ENCODE data around the gene FDXACB1.
"Not testable (repeated sequence)": the region's sequence is repeated elsewhere in the genome, so short reads cannot be mapped to it uniquely, and the experiment has no call there.

The FDXACB1 gene

GRCh38 chr11:111906680-111907079, 27.7 kb upstream of the FDXACB1 start:
- Histone ChIP-seq H3K27me3 (replicated peaks; ENCODE audit: control insufficient read depth, insufficient read depth, low read length) (no peaks in the 10 kb centered on the region), H3K4me3 (ENCODE audit: low read length) (no peak overlapping the region), H3K9ac (ENCODE audit: low read length) (no peak overlapping the region), H3K4me1 (ENCODE audit: control insufficient read depth, insufficient read depth, low read length) (peaks cover 43% of the 10 kb centered on the region), H3K36me3 (ENCODE audit: control insufficient read depth, insufficient read depth, low read length, severe bottlenecking) (peaks cover 21% of the 10 kb centered on the region), H3K9me3 (ENCODE audit: control insufficient read depth, low read length) (no peaks in the 10 kb centered on the region)
- peak; percentile 8 for DNase-seq (ENCODE audit: low read depth)

- no peaks in the 10 kb centered on the region for H3K27me3 ChIP-seq (replicated peaks; ENCODE audit: control insufficient read depth, insufficient read depth, low read length)
- no peak overlapping the region for H3K4me3 ChIP-seq (ENCODE audit: low read length)
- H3K9ac ChIP-seq (ENCODE audit: low read length) = no peak overlapping the region
- peak; percentile 67 for DNase-seq (ENCODE audit: low read depth)
- H3K4me1 ChIP-seq (ENCODE audit: control insufficient read depth, insufficient read depth, low read length) = peaks cover 31% of the 10 kb centered on the region
- peaks cover 20% of the 10 kb centered on the region for H3K36me3 ChIP-seq (ENCODE audit: control insufficient read depth, insufficient read depth, low read length, severe bottlenecking)
- H3K9me3 ChIP-seq (ENCODE audit: control insufficient read depth, low read length) = no peaks in the 10 kb centered on the region
Measured at GRCh38 chr11:111905411-111905810, 26.4 kb upstream of the FDXACB1 start.

- Histone ChIP-seq H3K4me1 (ENCODE audit: control insufficient read depth, insufficient read depth, low read length) (no peaks in the 10 kb centered on the region), H3K9ac (ENCODE audit: low read length) (no peak overlapping the region), H3K36me3 (ENCODE audit: control insufficient read depth, insufficient read depth, low read length, severe bottlenecking) (no peaks in the 10 kb centered on the region), H3K27me3 (replicated peaks; ENCODE audit: control insufficient read depth, insufficient read depth, low read length) (no peaks in the 10 kb centered on the region), H3K9me3 (ENCODE audit: control insufficient read depth, low read length) (no peaks in the 10 kb centered on the region), H3K4me3 (ENCODE audit: low read length) (no peak overlapping the region)
- no peak for DNase-seq (ENCODE audit: low read depth)
Measured at GRCh38 chr11:111886844-111887243, 7.9 kb upstream of the FDXACB1 start.

- Histone ChIP-seq H3K4me1 (ENCODE audit: control insufficient read depth, insufficient read depth, low read length) (no peaks in the 10 kb centered on the region), H3K36me3 (ENCODE audit: control insufficient read depth, insufficient read depth, low read length, severe bottlenecking) (no peaks in the 10 kb centered on the region), H3K27me3 (replicated peaks; ENCODE audit: control insufficient read depth, insufficient read depth, low read length) (no peaks in the 10 kb centered on the region), H3K9ac (ENCODE audit: low read length) (no peak overlapping the region), H3K9me3 (ENCODE audit: control insufficient read depth, low read length) (no peaks in the 10 kb centered on the region), H3K4me3 (ENCODE audit: low read length) (no peak overlapping the region)
- DNase-seq (ENCODE audit: low read depth) = no peak
Measured at GRCh38 chr11:111886032-111886431, 7.1 kb upstream of the FDXACB1 start.

GRCh38 chr11:111885053-111885452, 6.1 kb upstream of the FDXACB1 start:
- H3K36me3 ChIP-seq (ENCODE audit: control insufficient read depth, insufficient read depth, low read length, severe bottlenecking); H3K9ac ChIP-seq (ENCODE audit: low read length); H3K27me3 ChIP-seq (replicated peaks; ENCODE audit: control insufficient read depth, insufficient read depth, low read length); H3K4me3 ChIP-seq (ENCODE audit: low read length); H3K9me3 ChIP-seq (ENCODE audit: control insufficient read depth, low read length); DNase-seq (ENCODE audit: low read depth); H3K4me1 ChIP-seq (ENCODE audit: control insufficient read depth, insufficient read depth, low read length): not testable (repeated sequence)

- H3K4me1 ChIP-seq (ENCODE audit: control insufficient read depth, insufficient read depth, low read length) = peaks cover 11% of the 10 kb centered on the region
- no peaks in the 10 kb centered on the region for H3K27me3 ChIP-seq (replicated peaks; ENCODE audit: control insufficient read depth, insufficient read depth, low read length)
- H3K4me3 ChIP-seq (ENCODE audit: low read length) = no peak overlapping the region
- no peak for DNase-seq (ENCODE audit: low read depth)
- H3K9ac ChIP-seq (ENCODE audit: low read length) = no peak overlapping the region
- H3K36me3 ChIP-seq (ENCODE audit: control insufficient read depth, insufficient read depth, low read length, severe bottlenecking) = no peaks in the 10 kb centered on the region
- no peaks in the 10 kb centered on the region for H3K9me3 ChIP-seq (ENCODE audit: control insufficient read depth, low read length)
Measured at GRCh38 chr11:111882202-111882601, 3.2 kb upstream of the FDXACB1 start.

- Histone ChIP-seq H3K9ac (ENCODE audit: low read length) (peak overlapping the region; percentile 82), H3K27me3 (replicated peaks; ENCODE audit: control insufficient read depth, insufficient read depth, low read length) (no peaks in the 10 kb centered on the region), H3K9me3 (ENCODE audit: control insufficient read depth, low read length) (no peaks in the 10 kb centered on the region), H3K36me3 (ENCODE audit: control insufficient read depth, insufficient read depth, low read length, severe bottlenecking) (peaks cover 9% of the 10 kb centered on the region), H3K4me1 (ENCODE audit: control insufficient read depth, insufficient read depth, low read length) (peaks cover 11% of the 10 kb centered on the region), H3K4me3 (ENCODE audit: low read length) (peak overlapping the region; percentile 83)
- no peak for DNase-seq (ENCODE audit: low read depth)
Measured at GRCh38 chr11:111879637-111879960, 634 bp upstream of the FDXACB1 start.

GRCh38 chr11:111878385-111878848, 548 bp downstream of the FDXACB1 start:
- H3K4me1 ChIP-seq (ENCODE audit: control insufficient read depth, insufficient read depth, low read length) = peaks cover 11% of the 10 kb centered on the region
- peak; percentile 30 for DNase-seq (ENCODE audit: low read depth)
- H3K36me3 ChIP-seq (ENCODE audit: control insufficient read depth, insufficient read depth, low read length, severe bottlenecking) = peaks cover 9% of the 10 kb centered on the region
- H3K9me3 ChIP-seq (ENCODE audit: control insufficient read depth, low read length) = no peaks in the 10 kb centered on the region
- peak overlapping the region; percentile 83 for H3K4me3 ChIP-seq (ENCODE audit: low read length)
- no peaks in the 10 kb centered on the region for H3K27me3 ChIP-seq (replicated peaks; ENCODE audit: control insufficient read depth, insufficient read depth, low read length)
- H3K9ac ChIP-seq (ENCODE audit: low read length) = peak overlapping the region; percentile 82

GRCh38 chr11:111871693-111872161, 7.2 kb downstream of the FDXACB1 start:
- H3K36me3 ChIP-seq (ENCODE audit: control insufficient read depth, insufficient read depth, low read length, severe bottlenecking) = peaks cover 31% of the 10 kb centered on the region

GRCh38 chr11:111870886-111871692, 7.9 kb downstream of the FDXACB1 start, which contains the start of gene ALG9:
Gene ALG9, minus strand, starts transcription at chr11:111871581. Its CDS starts 99 bp downstream, at chr11:111871482.
- Histone ChIP-seq H3K9me3 (ENCODE audit: control insufficient read depth, low read length) (no peaks in the 10 kb centered on the region), H3K9ac (ENCODE audit: low read length) (peak within 1 kb of the TSS; percentile 96), H3K4me3 (ENCODE audit: low read length) (peak within 1 kb of the TSS; percentile 87), H3K36me3 (ENCODE audit: control insufficient read depth, insufficient read depth, low read length, severe bottlenecking) (peaks cover 36% of the 10 kb centered on the region), H3K27me3 (replicated peaks; ENCODE audit: control insufficient read depth, insufficient read depth, low read length) (no peaks in the 10 kb centered on the region), H3K4me1 (ENCODE audit: control insufficient read depth, insufficient read depth, low read length) (peaks cover 8% of the 10 kb centered on the region)
- DNase-seq (ENCODE audit: low read depth) = peak; percentile 83

More at GRCh38 chr11:111871693-111872161, 7.2 kb downstream of the FDXACB1 start:
- H3K4me1 ChIP-seq (ENCODE audit: control insufficient read depth, insufficient read depth, low read length) = peaks cover 8% of the 10 kb centered on the region
- peak overlapping the region; percentile 87 for H3K4me3 ChIP-seq (ENCODE audit: low read length)
- no peaks in the 10 kb centered on the region for H3K27me3 ChIP-seq (replicated peaks; ENCODE audit: control insufficient read depth, insufficient read depth, low read length)
- peak; percentile 27 for DNase-seq (ENCODE audit: low read depth)
- peak overlapping the region; percentile 96 for H3K9ac ChIP-seq (ENCODE audit: low read length)
- no peaks in the 10 kb centered on the region for H3K9me3 ChIP-seq (ENCODE audit: control insufficient read depth, low read length)

- peak overlapping the region; percentile 96 for H3K9ac ChIP-seq (ENCODE audit: low read length)
- H3K36me3 ChIP-seq (ENCODE audit: control insufficient read depth, insufficient read depth, low read length, severe bottlenecking) = peaks cover 36% of the 10 kb centered on the region
- H3K4me3 ChIP-seq (ENCODE audit: low read length) = peak overlapping the region; percentile 87
- no peak for DNase-seq (ENCODE audit: low read depth)
- H3K9me3 ChIP-seq (ENCODE audit: control insufficient read depth, low read length) = no peaks in the 10 kb centered on the region
- H3K27me3 ChIP-seq (replicated peaks; ENCODE audit: control insufficient read depth, insufficient read depth, low read length) = no peaks in the 10 kb centered on the region
- H3K4me1 ChIP-seq (ENCODE audit: control insufficient read depth, insufficient read depth, low read length) = peaks cover 8% of the 10 kb centered on the region
Measured at GRCh38 chr11:111870522-111870885, 8.5 kb downstream of the FDXACB1 start.

All from adipocyte (in vitro differentiated cells).